Measurements from ENCODE around the gene TLK1.

TLK1 gene

GRCh38 chr2:170950221-170950761, 210.4 kb downstream of the TLK1 start:
- DNase-seq = no peak

DNA sequence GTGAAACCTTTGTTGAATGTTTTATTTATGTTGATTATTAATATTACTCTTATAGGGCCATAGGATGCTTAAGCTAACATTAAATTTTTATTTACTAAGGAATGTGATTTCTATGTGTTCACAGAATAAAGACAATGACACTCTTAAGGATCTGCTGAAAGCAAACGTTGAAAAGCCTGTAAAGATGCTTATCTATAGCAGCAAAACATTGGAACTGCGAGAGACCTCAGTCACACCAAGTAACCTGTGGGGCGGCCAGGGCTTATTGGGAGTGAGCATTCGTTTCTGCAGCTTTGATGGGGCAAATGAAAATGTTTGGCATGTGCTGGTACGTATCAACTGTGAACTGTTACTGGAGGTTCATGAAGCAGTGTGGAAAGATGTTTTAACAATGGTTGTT, 211.3 kb downstream of the TLK1 start:
- DNase-seq = no peak

GRCh38 chr2:170944545-170944944, 216.1 kb downstream of the TLK1 start:
- no peak for DNase-seq

DNA sequence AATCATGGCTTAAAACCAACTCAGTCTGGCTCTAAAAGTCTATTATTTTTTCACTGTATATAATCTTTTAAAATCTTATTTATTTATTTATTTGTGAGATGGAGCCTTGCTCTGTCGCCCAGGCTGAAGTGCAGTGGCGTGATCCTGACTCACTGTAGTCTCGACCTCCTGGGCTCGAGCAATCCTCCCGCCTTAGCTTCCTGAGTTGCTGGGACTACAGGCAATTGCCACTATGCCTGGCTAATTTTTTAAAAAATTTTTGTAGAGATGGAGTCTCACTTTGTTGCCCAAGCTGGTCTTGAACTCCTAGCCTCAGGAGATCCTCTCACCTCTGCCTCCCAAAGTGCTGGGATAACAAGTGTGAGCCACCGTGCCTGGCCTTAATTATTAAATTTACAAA, 217.1 kb downstream of the TLK1 start:
- DNase-seq = no peak

DNA sequence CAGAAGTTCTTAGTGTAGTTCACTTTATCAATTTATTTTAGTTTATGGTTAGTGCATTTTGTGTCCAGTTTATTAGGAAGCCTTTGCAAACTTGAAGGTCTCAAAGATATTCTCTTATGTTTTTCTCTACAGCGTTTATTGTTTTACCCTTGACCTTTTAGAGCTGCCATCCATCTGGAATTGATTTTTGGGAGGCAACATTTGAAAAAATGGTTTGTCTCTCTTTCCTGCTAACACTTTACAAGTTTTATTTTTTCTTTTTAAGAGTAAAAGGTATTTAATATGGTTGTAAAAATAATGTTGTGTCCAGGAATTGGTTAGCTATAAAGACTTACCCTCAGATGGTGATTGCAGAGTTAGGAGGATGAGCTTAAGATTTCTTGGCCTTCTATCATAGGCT, 217.7 kb downstream of the TLK1 start:
- no peak for DNase-seq

DNA sequence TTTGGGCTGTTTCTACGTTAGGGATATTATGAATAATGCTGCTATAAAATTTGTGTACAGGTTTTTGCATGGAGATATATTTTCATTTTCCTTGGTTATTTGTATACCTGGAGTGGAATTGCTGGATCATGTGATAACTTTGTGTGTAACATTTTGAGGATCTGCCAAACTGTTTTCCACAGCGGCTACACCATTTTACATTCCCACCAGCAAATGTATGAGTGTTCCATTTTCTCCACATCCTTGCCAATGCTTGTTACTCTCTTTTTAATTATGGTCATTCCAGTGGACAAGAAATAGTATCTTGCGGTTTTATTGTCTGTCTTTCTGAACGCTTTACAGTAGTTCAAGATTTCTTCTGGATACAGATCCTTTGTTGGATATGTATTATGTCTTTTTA, 218.1 kb downstream of the TLK1 start:
- no peak for DNase-seq
